HL-60 (cell line): Measurements from ENCODE around the gene MAGEA2B.
"Not testable (repeated sequence)": the region's sequence is repeated elsewhere in the genome, so short reads cannot be mapped to it uniquely, and the experiment has no call there.

Experiments used
- DNase-seq, 2 experiments: peaks; one replicate each; pipeline ENCODE4 v3.0.0-alpha.2; 2010 to 2020; ENCODE audit warnings: low read depth in 1 of 2, low spot score in 1 of 2
- H3K27ac ChIP-seq: fragments of 250-450 bp; sonication (Bioruptor Pico); replicated peaks from 2 replicates; pipeline ENCODE4 v1.5.1; 2020; ENCODE audit warnings: mild to moderate bottlenecking, moderate library complexity
- H3K27me3 ChIP-seq: fragments of 250-450 bp; sonication (Bioruptor Pico); 2 replicates; pipeline ENCODE4 v1.5.1; 2021; ENCODE audit warnings: mild to moderate bottlenecking, moderate library complexity; ENCODE audit not compliant: insufficient read depth, poor library complexity, severe bottlenecking
- H3K4me3 ChIP-seq: replicated peaks from 2 replicates; pipeline ENCODE4 v1.5.1; 2011; ENCODE audit warnings: mild to moderate bottlenecking, control low read depth, low read length; ENCODE audit not compliant: insufficient read depth
- CTCF ChIP-seq: IDR thresholded peaks from one replicate; pipeline ENCODE4 v1.5.1; 2011; ENCODE audit warnings: low read length, control low read depth, inconsistent platforms; ENCODE audit not compliant: insufficient read depth
- GABPA ChIP-seq: IDR thresholded peaks from 2 replicates; pipeline ENCODE4 v1.6.1; 2012; ENCODE audit warnings: low read depth
- POLR2AphosphoS5 ChIP-seq: IDR thresholded peaks from 2 replicates; pipeline ENCODE4 v1.6.1; 2012; ENCODE audit warnings: low read depth
- REST ChIP-seq: IDR thresholded peaks from 2 replicates; pipeline ENCODE4 v1.6.1; 2012; ENCODE audit warnings: low read depth; ENCODE audit not compliant: insufficient replicate concordance
- SPI1 ChIP-seq: IDR thresholded peaks from 2 replicates; pipeline ENCODE4 v1.6.1; 2012; ENCODE audit warnings: low read depth, mild to moderate bottlenecking, borderline replicate concordance

MAGEA2B gene

DNA sequence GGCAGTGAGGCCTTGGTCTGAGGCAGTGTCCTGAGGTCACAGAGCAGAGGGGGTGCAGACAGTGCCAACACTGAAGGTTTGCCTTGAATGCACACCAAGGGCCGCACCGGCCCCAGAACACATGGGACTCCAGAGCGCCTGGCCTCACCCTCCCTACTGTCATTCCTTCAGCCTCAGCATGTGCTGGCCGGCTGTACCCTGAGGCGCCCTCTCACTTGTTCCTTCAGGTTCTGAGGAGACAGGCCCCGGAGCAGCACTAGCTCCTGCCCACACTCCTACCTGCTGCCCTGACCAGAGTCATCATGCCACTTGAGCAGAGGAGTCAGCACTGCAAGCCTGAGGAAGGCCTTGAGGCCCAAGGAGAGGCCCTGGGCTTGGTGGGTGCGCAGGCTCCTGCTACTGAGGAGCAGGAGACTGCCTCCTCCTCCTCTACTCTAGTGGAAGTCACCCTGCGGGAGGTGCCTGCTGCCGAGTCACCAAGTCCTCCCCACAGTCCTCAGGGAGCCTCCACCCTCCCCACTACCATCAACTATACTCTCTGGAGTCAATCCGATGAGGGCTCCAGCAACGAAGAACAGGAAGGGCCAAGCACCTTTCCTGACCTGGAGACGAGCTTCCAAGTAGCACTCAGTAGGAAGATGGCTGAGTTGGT, 21.6 kb downstream of the MAGEA2B start:
- DNase-seq: no peak
- Histone ChIP-seq H3K27me3 (peaks cover 2% of the 10 kb centered on the region), H3K27ac (no peak overlapping the region), H3K4me3 (no peak overlapping the region)
- no peak for TF ChIP-seq CTCF
- TF ChIP-seq GABPA: no peak
- TF ChIP-seq REST: no peak
- TF ChIP-seq SPI1: no peak
- TF ChIP-seq POLR2AphosphoS5: no peak

GRCh38 chrX:152736528-152736927, 22.1 kb downstream of the MAGEA2B start:
- H3K27ac ChIP-seq, DNase-seq, H3K4me3 ChIP-seq, H3K27me3 ChIP-seq: not testable (repeated sequence)

GRCh38 chrX:152738560-152738959, 24.1 kb downstream of the MAGEA2B start:
- no peak overlapping the region for H3K27ac ChIP-seq
- peaks cover 2% of the 10 kb centered on the region for H3K27me3 ChIP-seq
- TF ChIP-seq POLR2AphosphoS5 (no peak), CTCF (no peak), REST (no peak), SPI1 (no peak), GABPA (no peak)
- H3K4me3 ChIP-seq: no peak overlapping the region
- DNase-seq: no peak

DNA sequence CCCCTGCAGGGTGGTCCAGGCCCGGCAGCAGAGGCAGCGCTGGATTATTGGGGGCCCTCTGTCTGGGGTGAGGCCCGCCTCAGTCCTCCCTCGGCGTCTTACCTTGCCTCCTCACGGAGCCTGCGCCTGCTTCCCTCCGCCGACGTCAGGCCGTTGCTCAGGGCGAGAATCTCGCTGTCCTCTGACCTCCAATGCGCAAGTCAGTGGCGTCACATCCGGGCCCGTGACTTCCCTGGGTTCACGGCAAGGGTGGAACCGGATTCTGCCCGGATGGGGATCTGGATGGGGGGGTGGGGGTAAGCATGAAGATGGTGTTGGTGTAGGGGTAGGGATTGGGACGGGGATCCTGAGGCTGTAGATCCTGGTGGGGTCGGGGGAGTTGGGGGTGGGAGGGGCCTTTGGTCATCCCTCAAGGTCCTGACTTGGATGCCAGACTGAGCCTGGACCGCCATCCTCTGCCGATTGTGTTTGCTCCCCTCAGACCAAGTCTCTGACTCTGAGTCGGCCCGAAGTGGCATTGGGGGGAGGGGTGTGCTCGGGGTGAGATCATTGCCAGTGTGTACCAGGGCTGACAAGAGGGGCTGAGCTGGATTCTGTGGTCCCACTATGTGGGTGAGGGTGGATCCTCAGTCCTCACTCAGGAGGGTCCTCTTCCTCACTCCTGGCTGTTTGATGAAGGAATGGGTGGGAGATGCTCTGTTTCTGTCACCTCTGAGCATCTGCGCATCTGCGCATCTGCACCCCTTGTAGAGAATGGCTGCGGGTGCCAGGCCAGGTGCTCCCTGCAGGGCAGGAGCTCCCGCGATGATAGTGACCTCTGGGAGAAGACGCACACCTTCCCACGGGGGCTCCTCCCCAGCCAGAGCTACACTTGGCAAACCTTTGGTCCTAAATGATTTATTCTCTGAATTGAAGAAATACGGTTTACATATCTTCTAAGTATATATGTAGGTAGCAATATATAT, 39.5 kb downstream of the MAGEA2B start, which contains the start of gene MAGEA2:
MAGEA2 (minus strand) TSS at position 157 of the 965 bp plus-strand sequence. CDS start 2,479 bp downstream, outside the sequence.
- not testable (repeated sequence) for H3K4me3 ChIP-seq, H3K27ac ChIP-seq, H3K27me3 ChIP-seq, DNase-seq

GRCh38 chrX:152754871-152755270, 40.4 kb downstream of the MAGEA2B start:
- not testable (repeated sequence) for H3K27ac ChIP-seq, H3K4me3 ChIP-seq, H3K27me3 ChIP-seq, DNase-seq

GRCh38 chrX:152758918-152759317, 44.5 kb downstream of the MAGEA2B start, which contains the start of gene CSAG3:
Gene CSAG3 (plus strand): TSS chrX:152759218.
- DNase-seq, H3K27ac ChIP-seq, H3K4me3 ChIP-seq, H3K27me3 ChIP-seq: not testable (repeated sequence)

DNA sequence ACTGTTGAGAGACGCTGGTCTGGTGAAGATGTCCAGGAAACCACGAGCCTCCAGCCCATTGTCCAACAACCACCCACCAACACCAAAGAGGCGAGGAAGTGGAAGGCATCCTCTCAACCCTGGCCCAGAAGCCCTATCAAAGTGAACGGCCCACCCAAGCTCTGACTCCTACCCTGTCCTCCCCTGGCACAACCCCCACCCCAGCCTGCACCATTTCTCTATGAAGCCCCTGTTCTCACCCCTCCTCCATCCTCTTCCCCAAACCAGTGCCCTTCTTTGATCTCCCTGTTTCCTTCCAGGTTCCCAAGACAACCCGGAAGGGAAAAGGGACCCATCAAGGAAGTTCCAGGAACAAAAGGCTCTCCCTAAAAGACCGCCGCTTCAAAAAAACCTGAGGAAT, 45.1 kb downstream of the MAGEA2B start:
- H3K4me3 ChIP-seq, H3K27me3 ChIP-seq, H3K27ac ChIP-seq, DNase-seq: not testable (repeated sequence)

DNA sequence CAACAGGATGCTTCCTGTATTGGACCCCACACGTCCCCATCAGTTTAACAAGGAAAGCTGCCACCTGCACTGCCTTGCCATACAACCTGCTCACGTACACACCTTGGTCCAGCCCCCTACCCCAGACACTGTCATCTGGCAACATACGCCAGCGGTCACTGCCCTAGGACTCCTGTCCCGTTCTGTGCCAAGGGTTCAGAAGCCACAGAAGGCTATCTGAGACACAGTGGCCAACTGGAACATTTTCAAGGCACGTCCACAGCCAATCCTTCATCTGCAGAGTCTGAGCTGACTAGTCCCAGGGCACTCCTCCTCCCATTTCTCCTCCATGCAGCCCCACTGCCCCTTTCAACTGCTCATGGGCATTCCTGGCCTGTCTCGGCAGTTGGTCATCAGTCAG, 47.2 kb downstream of the MAGEA2B start:
- DNase-seq: not testable (repeated sequence)

More for the DNA sequence above, 47.2 kb downstream of the MAGEA2B start:
- not testable (repeated sequence) for H3K4me3 ChIP-seq, H3K27me3 ChIP-seq, H3K27ac ChIP-seq
